ENCODE measurements around the gene NCOA7.
"Not testable (repeated sequence)": the region's sequence is repeated elsewhere in the genome, so short reads cannot be mapped to it uniquely, and the experiment has no call there.

DNA sequence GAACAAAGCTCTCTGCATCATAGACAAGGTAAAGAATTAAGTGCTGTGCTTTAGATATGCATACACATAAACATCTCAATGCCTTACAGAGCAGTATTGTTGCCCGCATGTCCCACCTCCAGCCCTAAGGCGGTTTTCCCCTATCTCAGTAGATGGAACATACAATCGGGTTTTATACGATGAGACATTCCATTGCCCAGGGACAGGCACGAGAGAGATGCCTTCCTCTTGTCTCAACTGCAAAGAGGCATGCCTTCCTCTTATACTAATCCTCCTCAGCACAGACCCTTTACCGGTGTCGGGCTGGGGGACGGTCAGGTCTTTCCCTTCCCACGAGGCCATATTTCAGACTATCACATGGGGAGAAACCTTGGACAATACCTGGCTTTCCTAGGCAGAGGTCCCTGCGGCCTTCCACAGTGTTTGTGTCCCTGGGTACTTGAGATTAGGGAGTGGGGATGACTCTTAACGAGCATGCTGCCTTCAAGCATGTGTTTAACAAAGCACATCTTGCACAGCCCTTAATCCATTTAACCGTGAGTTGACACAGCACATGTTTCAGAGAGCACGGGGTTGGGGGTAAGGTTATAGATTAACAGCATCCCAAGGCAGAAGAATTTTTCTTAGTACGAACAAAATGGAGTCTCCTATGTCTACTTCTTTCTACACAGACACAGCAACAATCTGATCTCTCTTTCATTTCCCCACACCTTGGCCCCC lies 14.5 kb upstream of the NCOA7 start:
- TF ChIP-seq, protein P1, sequence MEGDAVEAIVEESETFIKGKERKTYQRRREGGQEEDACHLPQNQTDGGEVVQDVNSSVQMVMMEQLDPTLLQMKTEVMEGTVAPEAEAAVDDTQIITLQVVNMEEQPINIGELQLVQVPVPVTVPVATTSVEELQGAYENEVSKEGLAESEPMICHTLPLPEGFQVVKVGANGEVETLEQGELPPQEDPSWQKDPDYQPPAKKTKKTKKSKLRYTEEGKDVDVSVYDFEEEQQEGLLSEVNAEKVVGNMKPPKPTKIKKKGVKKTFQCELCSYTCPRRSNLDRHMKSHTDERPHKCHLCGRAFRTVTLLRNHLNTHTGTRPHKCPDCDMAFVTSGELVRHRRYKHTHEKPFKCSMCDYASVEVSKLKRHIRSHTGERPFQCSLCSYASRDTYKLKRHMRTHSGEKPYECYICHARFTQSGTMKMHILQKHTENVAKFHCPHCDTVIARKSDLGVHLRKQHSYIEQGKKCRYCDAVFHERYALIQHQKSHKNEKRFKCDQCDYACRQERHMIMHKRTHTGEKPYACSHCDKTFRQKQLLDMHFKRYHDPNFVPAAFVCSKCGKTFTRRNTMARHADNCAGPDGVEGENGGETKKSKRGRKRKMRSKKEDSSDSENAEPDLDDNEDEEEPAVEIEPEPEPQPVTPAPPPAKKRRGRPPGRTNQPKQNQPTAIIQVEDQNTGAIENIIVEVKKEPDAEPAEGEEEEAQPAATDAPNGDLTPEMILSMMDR (IDR thresholded peaks at IDR 0.05), result not testable (repeated sequence)
- not testable (repeated sequence) for TF ChIP-seq POLR2A (IDR thresholded peaks at IDR 0.05)
